RWPE2 (cell line): Measurements from ENCODE around the gene MEF2A.

ENCODE experiments used
- ATAC-seq: fragments of 200-7000 bp; cut with Tn5 transposase; 3 replicates; pipeline ENCODE4 v1.9.1; 2021; ENCODE audit warnings: low read depth
- DNase-seq: peaks from one replicate; pipeline ENCODE4 v3.0.0-alpha.2; 2020; ENCODE audit warnings: low spot score
- H3K27ac ChIP-seq: fragments of 450-650 bp; 2 replicates; pipeline ENCODE4 v1.5.1; 2017; ENCODE audit warnings: mild to moderate bottlenecking; ENCODE audit not compliant: poor library complexity, severe bottlenecking
- H3K27me3 ChIP-seq: fragments of 250-450 bp; sonication (Bioruptor Pico); 2 replicates; pipeline ENCODE4 v1.5.1; 2021; ENCODE audit warnings: mild to moderate bottlenecking, moderate library complexity; ENCODE audit not compliant: insufficient read depth, poor library complexity, severe bottlenecking
- H3K36me3 ChIP-seq: fragments of 250-450 bp; sonication (Bioruptor Pico); 2 replicates; pipeline ENCODE4 v1.5.1; 2020; ENCODE audit warnings: low read depth, mild to moderate bottlenecking, moderate library complexity
- H3K4me1 ChIP-seq: fragments of 250-450 bp; sonication (Bioruptor Pico); 2 replicates; pipeline ENCODE4 v1.5.1; 2021; ENCODE audit warnings: mild to moderate bottlenecking, moderate library complexity; ENCODE audit not compliant: insufficient read depth, poor library complexity, severe bottlenecking
- H3K4me3 ChIP-seq: fragments of 250-450 bp; sonication (Bioruptor Pico); 2 replicates; pipeline ENCODE4 v1.5.1; 2021; ENCODE audit warnings: mild to moderate bottlenecking, moderate library complexity; ENCODE audit not compliant: severe bottlenecking
- H3K9me3 ChIP-seq: fragments of 250-450 bp; sonication (Bioruptor Pico); 2 replicates; pipeline ENCODE4 v1.5.1; 2021; ENCODE audit warnings: mild to moderate bottlenecking, moderate library complexity; ENCODE audit not compliant: severe bottlenecking
- CTCF ChIP-seq: fragments of 450-650 bp; IDR thresholded peaks from one replicate; pipeline ENCODE4 v1.5.1; 2017; ENCODE audit warnings: mild to moderate bottlenecking, moderate library complexity; ENCODE audit not compliant: poor library complexity, severe bottlenecking

MEF2A gene

GRCh38 chr15:99752556-99752955 lies 186.8 kb downstream of the MEF2A start:
- ATAC-seq (no peak), DNase-seq (no peak)
- no peaks in the 10 kb centered on the region for H3K27me3 ChIP-seq
- H3K9me3 ChIP-seq: no peaks in the 10 kb centered on the region
- no peaks in the 10 kb centered on the region for H3K4me1 ChIP-seq
- TF ChIP-seq CTCF: no peak
- H3K4me3 ChIP-seq: no peak overlapping the region
- no peak overlapping the region for H3K27ac ChIP-seq
- no peaks in the 10 kb centered on the region for H3K36me3 ChIP-seq

GRCh38 chr15:99753066-99753465 lies 187.3 kb downstream of the MEF2A start:
- Histone ChIP-seq H3K36me3 (no peaks in the 10 kb centered on the region), H3K27ac (no peak overlapping the region), H3K4me1 (no peaks in the 10 kb centered on the region), H3K4me3 (no peak overlapping the region), H3K9me3 (no peaks in the 10 kb centered on the region), H3K27me3 (no peaks in the 10 kb centered on the region)
- no peak for DNase-seq
- TF ChIP-seq CTCF: no peak
- ATAC-seq: no peak

- H3K27ac ChIP-seq: no peak overlapping the region
- H3K36me3 ChIP-seq: no peaks in the 10 kb centered on the region
- no peaks in the 10 kb centered on the region for H3K9me3 ChIP-seq
- ATAC-seq (peak; percentile 92), DNase-seq (no peak)
- no peaks in the 10 kb centered on the region for H3K27me3 ChIP-seq
- peak; percentile 99 for TF ChIP-seq CTCF
- no peak overlapping the region for H3K4me3 ChIP-seq
- no peaks in the 10 kb centered on the region for H3K4me1 ChIP-seq
These were observed 190.1 kb downstream of the MEF2A start for GRCh38 chr15:99755692-99756409.

GRCh38 chr15:99762288-99762687 lies 196.5 kb downstream of the MEF2A start:
- no peaks in the 10 kb centered on the region for H3K9me3 ChIP-seq
- no peaks in the 10 kb centered on the region for H3K27me3 ChIP-seq
- no peak overlapping the region for H3K4me3 ChIP-seq
- ATAC-seq: peak; percentile 51; the same call in 1 of the 3 replicates
- no peak overlapping the region for H3K27ac ChIP-seq
- TF ChIP-seq CTCF: no peak
- no peaks in the 10 kb centered on the region for H3K36me3 ChIP-seq
- no peak for DNase-seq
- peaks cover 2% of the 10 kb centered on the region for H3K4me1 ChIP-seq

- Histone ChIP-seq H3K4me1 (peaks cover 2% of the 10 kb centered on the region), H3K9me3 (no peaks in the 10 kb centered on the region), H3K27me3 (no peaks in the 10 kb centered on the region), H3K4me3 (no peak overlapping the region), H3K27ac (no peak overlapping the region), H3K36me3 (no peaks in the 10 kb centered on the region)
- no peak for TF ChIP-seq CTCF
- no peak for DNase-seq
- ATAC-seq: no peak
These were observed 198.0 kb downstream of the MEF2A start for GRCh38 chr15:99763827-99764226.
